ENCODE results near the gene CRX. TPM values are rescaled to one million over a fixed set of nuclear protein-coding genes. Genes with fewer than 3 reads are reported as not detected.

CRX gene
- total RNA-seq, 1 experiment from 2014 or later: not detected

- Histone ChIP-seq H3K4me3 (ENCODE audit: low read depth, low read length) (no peak overlapping the region), H3K36me3 (ENCODE audit: control insufficient read depth, insufficient read depth, low read length) (no peaks in the 10 kb centered on the region), H3K27me3 (replicated peaks; ENCODE audit: control insufficient read depth, insufficient read depth, low read length) (no peaks in the 10 kb centered on the region), H3K4me1 (no peaks in the 10 kb centered on the region), H3K9me3 (no peaks in the 10 kb centered on the region; the same call in 1 of the 2 replicates)
- TF ChIP-seq CTCF (IDR thresholded peaks at IDR 0.05; ENCODE audit: insufficient read depth in 1 of 2, low read depth in 1 of 2, low read length in 1 of 2, severe bottlenecking in 1 of 2, unreplicated experiment in 1 of 2): no peak
- CTCF ChIA-PET: interaction anchor here (2.0 kb wide), 1 partner anchor 29 kb away, joined by 4 read pairs; no protein-coding TSS in a partner anchor
- POLR2A ChIA-PET: no interaction called here
- no peaks in the 10 kb centered on the region for H3K4me1 Mint-ChIP-seq (ENCODE audit: low read depth, unreplicated experiment)
- peaks cover 7% of the 10 kb centered on the region for H3K27me3 Mint-ChIP-seq (ENCODE audit: insufficient read depth, unreplicated experiment)
- no TSS peak for BruUV-seq (replicated peaks)
- no peak overlapping the region for H3K4me3 Mint-ChIP-seq (ENCODE audit: unreplicated experiment)
- intact Hi-C loops (cut with micrococcal nuclease; ENCODE audit: unreplicated experiment): no loop called here
- no peaks in the 10 kb centered on the region for H3K36me3 Mint-ChIP-seq (ENCODE audit: insufficient read depth, unreplicated experiment)
- DNase-seq: no peak
- no peak overlapping the region for H3K27ac Mint-ChIP-seq (ENCODE audit: unreplicated experiment)
- no peaks in the 10 kb centered on the region for H3K9me3 Mint-ChIP-seq (ENCODE audit: unreplicated experiment)
Measured at GRCh38 chr19:47839913-47840312, 18.2 kb downstream of the CRX start.

GRCh38 chr19:47842941-47843340 is 21.2 kb downstream of the CRX start:
- no TSS peak for BruUV-seq (replicated peaks)
- Mint-ChIP-seq H3K27ac (ENCODE audit: unreplicated experiment) (no peak overlapping the region), H3K36me3 (ENCODE audit: insufficient read depth, unreplicated experiment) (no peaks in the 10 kb centered on the region), H3K4me1 (ENCODE audit: low read depth, unreplicated experiment) (no peaks in the 10 kb centered on the region), H3K9me3 (ENCODE audit: unreplicated experiment) (no peaks in the 10 kb centered on the region), H3K4me3 (ENCODE audit: unreplicated experiment) (no peak overlapping the region), H3K27me3 (ENCODE audit: insufficient read depth, unreplicated experiment) (peaks cover 7% of the 10 kb centered on the region)
- no peaks in the 10 kb centered on the region for H3K36me3 ChIP-seq (ENCODE audit: control insufficient read depth, insufficient read depth, low read length)
- H3K27me3 ChIP-seq (replicated peaks; ENCODE audit: control insufficient read depth, insufficient read depth, low read length): no peaks in the 10 kb centered on the region
- no peak for DNase-seq
- no peaks in the 10 kb centered on the region; the same call in 1 of the 2 replicates for H3K9me3 ChIP-seq
- ChIA-PET POLR2A (no interaction called here), CTCF (interaction anchor here (0.7 kb wide), 1 partner anchor 18 kb away, joined by 3 read pairs; no protein-coding TSS in a partner anchor)
- no peak overlapping the region for H3K4me3 ChIP-seq (ENCODE audit: low read depth, low read length)
- H3K4me1 ChIP-seq: no peaks in the 10 kb centered on the region
- intact Hi-C loops (cut with micrococcal nuclease; ENCODE audit: unreplicated experiment): no loop called here
- TF ChIP-seq CTCF (IDR thresholded peaks at IDR 0.05; ENCODE audit: insufficient read depth in 1 of 2, low read depth in 1 of 2, low read length in 1 of 2, severe bottlenecking in 1 of 2, unreplicated experiment in 1 of 2): no peak

- Histone ChIP-seq H3K4me1 (no peaks in the 10 kb centered on the region; the same call in 1 of the 2 replicates), H3K36me3 (ENCODE audit: control insufficient read depth, insufficient read depth, low read length) (no peaks in the 10 kb centered on the region), H3K27me3 (replicated peaks; ENCODE audit: control insufficient read depth, insufficient read depth, low read length) (no peaks in the 10 kb centered on the region), H3K9me3 (no peaks in the 10 kb centered on the region), H3K4me3 (ENCODE audit: low read depth, low read length) (no peak overlapping the region)
- H3K4me3 Mint-ChIP-seq (ENCODE audit: unreplicated experiment): no peak overlapping the region
- no peak overlapping the region for H3K27ac Mint-ChIP-seq (ENCODE audit: unreplicated experiment)
- BruUV-seq (replicated peaks): no TSS peak
- peaks cover 7% of the 10 kb centered on the region for H3K4me1 Mint-ChIP-seq (ENCODE audit: low read depth, unreplicated experiment)
- intact Hi-C loops (cut with micrococcal nuclease; ENCODE audit: unreplicated experiment): no loop called here
- ChIA-PET CTCF (interaction anchor here (0.6 kb wide), 1 partner anchor 638 kb away, joined by 4 read pairs; no protein-coding TSS in a partner anchor), POLR2A (no interaction called here)
- TF ChIP-seq CTCF (IDR thresholded peaks at IDR 0.05; ENCODE audit: insufficient read depth in 1 of 2, low read depth in 1 of 2, low read length in 1 of 2, severe bottlenecking in 1 of 2, unreplicated experiment in 1 of 2): no peak
- DNase-seq: no peak
- no peaks in the 10 kb centered on the region for H3K36me3 Mint-ChIP-seq (ENCODE audit: insufficient read depth, unreplicated experiment)
- H3K9me3 Mint-ChIP-seq (ENCODE audit: unreplicated experiment): no peaks in the 10 kb centered on the region
- peaks cover 21% of the 10 kb centered on the region for H3K27me3 Mint-ChIP-seq (ENCODE audit: insufficient read depth, unreplicated experiment)
Measured at GRCh38 chr19:47848425-47848822, 26.7 kb downstream of the CRX start.

Data from Caco-2 (cell line).